HepG2 (cell line): ENCODE data around the gene SIRT5. TPM values are rescaled to one million over a fixed set of nuclear protein-coding genes. Genes with fewer than 3 reads are reported as not detected.
A peak's percentile ranks its signal among the peaks of the same experiment; 100 is the strongest.

Experiments
- CBX5 ChIP-seq: sonication (generic); formaldehyde crosslinking; IDR thresholded peaks from 2 replicates; pipeline ENCODE4 v1.4.0; 2020; ENCODE audit warnings: missing genetic modification reagents, borderline replicate concordance
- CREB1 ChIP-seq, 2 experiments: fragments of 450-650 bp in 1 of 2; IDR thresholded peaks; 2 replicates each; pipeline ENCODE4 v1.6.1; 2016 to 2017; ENCODE audit warnings: control low read depth in 1 of 2, mild to moderate bottlenecking in 1 of 2, missing compliant biosample characterization in 1 of 2, missing genetic modification characterization in 1 of 2
- CREM ChIP-seq, 2 experiments: sonication (generic) in 1 of 2; formaldehyde crosslinking in 1 of 2; IDR thresholded peaks; 2 replicates each; pipeline versions ENCODE4 v1.4.0 to v1.6.1; 2016 to 2020; ENCODE audit warnings: antibody characterized with exemption in 1 of 2, mild to moderate bottlenecking in 1 of 2, missing genetic modification reagents in 1 of 2
- ELF3 ChIP-seq: IDR thresholded peaks from 2 replicates; pipeline ENCODE4 v1.6.1; 2016; ENCODE audit warnings: missing genetic modification reagents, missing compliant biosample characterization
- KDM6A ChIP-seq: IDR thresholded peaks from 2 replicates; pipeline ENCODE4 v1.6.1; 2016; ENCODE audit warnings: low read depth
- NCOA2 ChIP-seq: sonication (generic); formaldehyde crosslinking; IDR thresholded peaks from 2 replicates; pipeline ENCODE4 v1.8.0; 2022; ENCODE audit warnings: inconsistent platforms
- NCOR1 ChIP-seq: fragments of 200-600 bp; sonication (generic); IDR thresholded peaks from 2 replicates; pipeline ENCODE4 v1.7.0; 2017; ENCODE audit warnings: antibody characterized with exemption, low read length, borderline replicate concordance
- NR3C1 ChIP-seq: sonication (generic); formaldehyde crosslinking; IDR thresholded peaks from 2 replicates; pipeline ENCODE4 v1.4.0; 2020; ENCODE audit warnings: missing genetic modification reagents
- SMC3 ChIP-seq: IDR thresholded peaks from 2 replicates; pipeline ENCODE4 v1.6.1; 2011; ENCODE audit warnings: low read length, improper control_type of control experiment
- TEAD3 ChIP-seq: optimal IDR thresholded peaks from 2 replicates; pipeline ENCODE3; 2016; ENCODE audit warnings: borderline replicate concordance
- XRCC5 ChIP-seq: fragments of 200-400 bp; formaldehyde crosslinking; optimal IDR thresholded peaks from 2 replicates; pipeline ENCODE3; 2017; ENCODE audit warnings: mild to moderate bottlenecking, low read length
- YEATS4 ChIP-seq: sonication (generic); formaldehyde crosslinking; IDR thresholded peaks from 2 replicates; pipeline ENCODE4 v1.4.0; 2020; ENCODE audit warnings: missing genetic modification reagents, borderline replicate concordance
- ZMYM3 ChIP-seq: sonication (generic); formaldehyde crosslinking; IDR thresholded peaks from 2 replicates; pipeline ENCODE4 v1.5.1; 2020; ENCODE audit warnings: mild to moderate bottlenecking, missing genetic modification reagents
- ZNF646 ChIP-seq: sonication (generic); formaldehyde crosslinking; IDR thresholded peaks from 2 replicates; pipeline ENCODE4 v1.9.0; 2021; ENCODE audit warnings: mild to moderate bottlenecking, missing genetic modification reagents
- ZNF841 ChIP-seq: sonication (generic); formaldehyde crosslinking; IDR thresholded peaks from 2 replicates; pipeline ENCODE4 v1.8.1; 2023; ENCODE audit warnings: missing genetic modification reagents, borderline replicate concordance
- polyA plus RNA-seq, 8 experiments: library from polyadenylated mRNA; depleted of rRNA in 3 of 8; stranded (reverse) in 7 of 8; unstranded in 1 of 8; fragments of >200 nt; fragmentation: Illumina TruSeq in 4 of 8; extraction: Trizol in 4 of 8; gene quantifications; 2 replicates each; pipeline versions ENCODE4 v1.2.1 to v1.2.3, GENCODE V29; 2011 to 2016; ENCODE audit warnings: low read depth in 4 of 8, missing spikeins in 1 of 8, mixed read lengths in 1 of 8; ENCODE audit not compliant: insufficient read depth in 1 of 8
- total RNA-seq, 5 experiments: library from RNA; depleted of rRNA; stranded (reverse); fragments of >200 nt; fragmentation: Illumina TruSeq; extraction: Trizol; gene quantifications; 2 replicates each; pipeline ENCODE4 v1.2.3, GENCODE V29; 2016; ENCODE audit warnings: low read depth in 1 of 5
- TF ChIP-seq, protein P1 (sequence below): IDR thresholded peaks from 2 replicates; pipeline ENCODE4 v1.4.0; 2020; ENCODE audit warnings: mild to moderate bottlenecking, missing genetic modification reagents
- TF ChIP-seq, protein P2 (sequence below): sonication (generic); formaldehyde crosslinking; IDR thresholded peaks from 2 replicates; pipeline ENCODE4 v1.5.1; 2020; ENCODE audit warnings: mild to moderate bottlenecking, moderate library complexity, missing genetic modification reagents

SIRT5 gene
- total and polyA plus RNA-seq, 2 of the 13 experiments (the other 11 are each of a cell fraction or from before 2014, with no cell fraction given) = 14.1 to 16.6 TPM

- no peak for TF ChIP-seq ZNF841 (CRISPR knock-in tag)
- peak; percentile 18; the same call in 1 of the 2 replicates for TF ChIP-seq SMC3
- TF ChIP-seq ZMYM3 (CRISPR knock-in tag) = peak; percentile 46; the same call in 1 of the 2 replicates
- peak; percentile 48 for TF ChIP-seq TEAD3 (CRISPR knock-in tag)
- TF ChIP-seq ELF3 (CRISPR knock-in tag) = peak; percentile 20; the same call in 1 of the 2 replicates
- peak; percentile 53; the same call in 1 of the 2 replicates for TF ChIP-seq NCOR1
- no peak for TF ChIP-seq ZNF646
- peak; percentile 73; the same call in 1 of the 2 replicates for TF ChIP-seq CREB1 (IDR thresholded peaks at IDR 0.05)
- TF ChIP-seq CREB1 (CRISPR knock-in tag; IDR thresholded peaks at IDR 0.05) = peak; percentile 50; the same call in 1 of the 2 replicates
- TF ChIP-seq, protein P1, sequence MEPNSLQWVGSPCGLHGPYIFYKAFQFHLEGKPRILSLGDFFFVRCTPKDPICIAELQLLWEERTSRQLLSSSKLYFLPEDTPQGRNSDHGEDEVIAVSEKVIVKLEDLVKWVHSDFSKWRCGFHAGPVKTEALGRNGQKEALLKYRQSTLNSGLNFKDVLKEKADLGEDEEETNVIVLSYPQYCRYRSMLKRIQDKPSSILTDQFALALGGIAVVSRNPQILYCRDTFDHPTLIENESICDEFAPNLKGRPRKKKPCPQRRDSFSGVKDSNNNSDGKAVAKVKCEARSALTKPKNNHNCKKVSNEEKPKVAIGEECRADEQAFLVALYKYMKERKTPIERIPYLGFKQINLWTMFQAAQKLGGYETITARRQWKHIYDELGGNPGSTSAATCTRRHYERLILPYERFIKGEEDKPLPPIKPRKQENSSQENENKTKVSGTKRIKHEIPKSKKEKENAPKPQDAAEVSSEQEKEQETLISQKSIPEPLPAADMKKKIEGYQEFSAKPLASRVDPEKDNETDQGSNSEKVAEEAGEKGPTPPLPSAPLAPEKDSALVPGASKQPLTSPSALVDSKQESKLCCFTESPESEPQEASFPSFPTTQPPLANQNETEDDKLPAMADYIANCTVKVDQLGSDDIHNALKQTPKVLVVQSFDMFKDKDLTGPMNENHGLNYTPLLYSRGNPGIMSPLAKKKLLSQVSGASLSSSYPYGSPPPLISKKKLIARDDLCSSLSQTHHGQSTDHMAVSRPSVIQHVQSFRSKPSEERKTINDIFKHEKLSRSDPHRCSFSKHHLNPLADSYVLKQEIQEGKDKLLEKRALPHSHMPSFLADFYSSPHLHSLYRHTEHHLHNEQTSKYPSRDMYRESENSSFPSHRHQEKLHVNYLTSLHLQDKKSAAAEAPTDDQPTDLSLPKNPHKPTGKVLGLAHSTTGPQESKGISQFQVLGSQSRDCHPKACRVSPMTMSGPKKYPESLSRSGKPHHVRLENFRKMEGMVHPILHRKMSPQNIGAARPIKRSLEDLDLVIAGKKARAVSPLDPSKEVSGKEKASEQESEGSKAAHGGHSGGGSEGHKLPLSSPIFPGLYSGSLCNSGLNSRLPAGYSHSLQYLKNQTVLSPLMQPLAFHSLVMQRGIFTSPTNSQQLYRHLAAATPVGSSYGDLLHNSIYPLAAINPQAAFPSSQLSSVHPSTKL = peak; percentile 69; the same call in 1 of the 2 replicates
- peak; percentile 39 for TF ChIP-seq XRCC5
- peak; percentile 30; the same call in 1 of the 2 replicates for TF ChIP-seq CREM (IDR thresholded peaks at IDR 0.05)
- TF ChIP-seq CREM (CRISPR knock-in tag; IDR thresholded peaks at IDR 0.05) = no peak
- no peak for TF ChIP-seq KDM6A (CRISPR knock-in tag)
- TF ChIP-seq, protein P2, sequence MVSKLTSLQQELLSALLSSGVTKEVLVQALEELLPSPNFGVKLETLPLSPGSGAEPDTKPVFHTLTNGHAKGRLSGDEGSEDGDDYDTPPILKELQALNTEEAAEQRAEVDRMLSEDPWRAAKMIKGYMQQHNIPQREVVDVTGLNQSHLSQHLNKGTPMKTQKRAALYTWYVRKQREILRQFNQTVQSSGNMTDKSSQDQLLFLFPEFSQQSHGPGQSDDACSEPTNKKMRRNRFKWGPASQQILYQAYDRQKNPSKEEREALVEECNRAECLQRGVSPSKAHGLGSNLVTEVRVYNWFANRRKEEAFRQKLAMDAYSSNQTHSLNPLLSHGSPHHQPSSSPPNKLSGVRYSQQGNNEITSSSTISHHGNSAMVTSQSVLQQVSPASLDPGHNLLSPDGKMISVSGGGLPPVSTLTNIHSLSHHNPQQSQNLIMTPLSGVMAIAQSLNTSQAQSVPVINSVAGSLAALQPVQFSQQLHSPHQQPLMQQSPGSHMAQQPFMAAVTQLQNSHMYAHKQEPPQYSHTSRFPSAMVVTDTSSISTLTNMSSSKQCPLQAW = peak; percentile 42; the same call in 1 of the 2 replicates
- TF ChIP-seq NR3C1 (CRISPR knock-in tag) = no peak
- TF ChIP-seq YEATS4 (CRISPR knock-in tag) = peak; percentile 51; the same call in 1 of the 2 replicates
- TF ChIP-seq NCOA2 (CRISPR knock-in tag) = 0 out of 2 replicates have a peak, but pooled peaks have one; percentile 30
- 0 out of 2 replicates have a peak, but pooled peaks have one; percentile 42 for TF ChIP-seq CBX5
Measured at GRCh38 chr6:13561624-13562267, 12.7 kb upstream of the SIRT5 start (continued).
